ENCODE measurements around the gene TRAPPC12.

The TRAPPC12 gene

GRCh38 chr2:3341336-3341735, 38.2 kb upstream of the TRAPPC12 start:
- Histone ChIP-seq H3K4me1 (ENCODE audit: insufficient read depth, insufficient read length) (no peaks in the 10 kb centered on the region), H3K9ac (ENCODE audit: insufficient read length, low read depth) (no peak overlapping the region), H3K4me3 (ENCODE audit: insufficient read length, low read depth) (no peak overlapping the region), H3K27me3 (ENCODE audit: insufficient read depth, insufficient read length) (no peaks in the 10 kb centered on the region), H3K36me3 (ENCODE audit: insufficient read depth, insufficient read length, low read length) (peaks cover 15% of the 10 kb centered on the region), H3K9me3 (ENCODE audit: insufficient read depth, low read length) (no peaks in the 10 kb centered on the region)
- DNase-seq (ENCODE audit: low read depth, low spot score), result no peak
- no peak for TF ChIP-seq SUZ12 (IDR thresholded peaks at IDR 0.05; ENCODE audit: extremely low read depth, insufficient read depth, insufficient read length)
- TF ChIP-seq YY1 (IDR thresholded peaks at IDR 0.05; ENCODE audit: insufficient read depth, insufficient read length), result no peak
- no peak for TF ChIP-seq ZNF274 (IDR thresholded peaks at IDR 0.05; ENCODE audit: low read depth, low read length)

GRCh38 chr2:3342324-3342723, 37.2 kb upstream of the TRAPPC12 start:
- TF ChIP-seq YY1 (IDR thresholded peaks at IDR 0.05; ENCODE audit: insufficient read depth, insufficient read length) (no peak), ZNF274 (IDR thresholded peaks at IDR 0.05; ENCODE audit: low read depth, low read length) (no peak), SUZ12 (IDR thresholded peaks at IDR 0.05; ENCODE audit: extremely low read depth, insufficient read depth, insufficient read length) (no peak)
- Histone ChIP-seq H3K27me3 (ENCODE audit: insufficient read depth, insufficient read length) (no peaks in the 10 kb centered on the region), H3K9ac (ENCODE audit: insufficient read length, low read depth) (no peak overlapping the region), H3K9me3 (ENCODE audit: insufficient read depth, low read length) (no peaks in the 10 kb centered on the region), H3K36me3 (ENCODE audit: insufficient read depth, insufficient read length, low read length) (peaks cover 15% of the 10 kb centered on the region), H3K4me3 (ENCODE audit: insufficient read length, low read depth) (no peak overlapping the region), H3K4me1 (ENCODE audit: insufficient read depth, insufficient read length) (no peaks in the 10 kb centered on the region)
- DNase-seq (ENCODE audit: low read depth, low spot score), result no peak

GRCh38 chr2:3343012-3343411, 36.5 kb upstream of the TRAPPC12 start:
- no peak for DNase-seq (ENCODE audit: low read depth, low spot score)

GRCh38 chr2:3344897-3345296, 34.6 kb upstream of the TRAPPC12 start:
- H3K9me3 ChIP-seq (ENCODE audit: insufficient read depth, low read length), result no peaks in the 10 kb centered on the region
- peaks cover 16% of the 10 kb centered on the region for H3K36me3 ChIP-seq (ENCODE audit: insufficient read depth, insufficient read length, low read length)
- H3K4me1 ChIP-seq (ENCODE audit: insufficient read depth, insufficient read length), result peaks cover 4% of the 10 kb centered on the region
- TF ChIP-seq SUZ12 (IDR thresholded peaks at IDR 0.05; ENCODE audit: extremely low read depth, insufficient read depth, insufficient read length), result no peak
- no peak for TF ChIP-seq ZNF274 (IDR thresholded peaks at IDR 0.05; ENCODE audit: low read depth, low read length)
- no peak for TF ChIP-seq YY1 (IDR thresholded peaks at IDR 0.05; ENCODE audit: insufficient read depth, insufficient read length)
- no peak for DNase-seq (ENCODE audit: low read depth, low spot score)
- H3K9ac ChIP-seq (ENCODE audit: insufficient read length, low read depth), result no peak overlapping the region
- H3K27me3 ChIP-seq (ENCODE audit: insufficient read depth, insufficient read length), result no peaks in the 10 kb centered on the region
- H3K4me3 ChIP-seq (ENCODE audit: insufficient read length, low read depth), result no peak overlapping the region

More at GRCh38 chr2:3343012-3343411, 36.5 kb upstream of the TRAPPC12 start:
- Histone ChIP-seq H3K4me1 (ENCODE audit: insufficient read depth, insufficient read length) (no peaks in the 10 kb centered on the region), H3K36me3 (ENCODE audit: insufficient read depth, insufficient read length, low read length) (peaks cover 9% of the 10 kb centered on the region), H3K27me3 (ENCODE audit: insufficient read depth, insufficient read length) (no peaks in the 10 kb centered on the region), H3K9ac (ENCODE audit: insufficient read length, low read depth) (no peak overlapping the region), H3K4me3 (ENCODE audit: insufficient read length, low read depth) (no peak overlapping the region), H3K9me3 (ENCODE audit: insufficient read depth, low read length) (no peaks in the 10 kb centered on the region)
- TF ChIP-seq ZNF274 (IDR thresholded peaks at IDR 0.05; ENCODE audit: low read depth, low read length) (no peak), YY1 (IDR thresholded peaks at IDR 0.05; ENCODE audit: insufficient read depth, insufficient read length) (no peak), SUZ12 (IDR thresholded peaks at IDR 0.05; ENCODE audit: extremely low read depth, insufficient read depth, insufficient read length) (no peak)

GRCh38 chr2:3345621-3346020, 33.9 kb upstream of the TRAPPC12 start:
- Histone ChIP-seq H3K9ac (ENCODE audit: insufficient read length, low read depth) (no peak overlapping the region), H3K4me3 (ENCODE audit: insufficient read length, low read depth) (no peak overlapping the region), H3K27me3 (ENCODE audit: insufficient read depth, insufficient read length) (no peaks in the 10 kb centered on the region), H3K9me3 (ENCODE audit: insufficient read depth, low read length) (no peaks in the 10 kb centered on the region), H3K36me3 (ENCODE audit: insufficient read depth, insufficient read length, low read length) (peaks cover 16% of the 10 kb centered on the region), H3K4me1 (ENCODE audit: insufficient read depth, insufficient read length) (peaks cover 4% of the 10 kb centered on the region)
- no peak for DNase-seq (ENCODE audit: low read depth, low spot score)
- TF ChIP-seq ZNF274 (IDR thresholded peaks at IDR 0.05; ENCODE audit: low read depth, low read length) (no peak), SUZ12 (IDR thresholded peaks at IDR 0.05; ENCODE audit: extremely low read depth, insufficient read depth, insufficient read length) (no peak), YY1 (IDR thresholded peaks at IDR 0.05; ENCODE audit: insufficient read depth, insufficient read length) (no peak)

- H3K4me3 ChIP-seq (ENCODE audit: insufficient read length, low read depth), result no peak overlapping the region
- no peak for TF ChIP-seq SUZ12 (IDR thresholded peaks at IDR 0.05; ENCODE audit: extremely low read depth, insufficient read depth, insufficient read length)
- TF ChIP-seq YY1 (IDR thresholded peaks at IDR 0.05; ENCODE audit: insufficient read depth, insufficient read length), result no peak
- TF ChIP-seq ZNF274 (IDR thresholded peaks at IDR 0.05; ENCODE audit: low read depth, low read length), result no peak
- H3K4me1 ChIP-seq (ENCODE audit: insufficient read depth, insufficient read length), result peaks cover 4% of the 10 kb centered on the region
- no peaks in the 10 kb centered on the region for H3K27me3 ChIP-seq (ENCODE audit: insufficient read depth, insufficient read length)
- peaks cover 16% of the 10 kb centered on the region for H3K36me3 ChIP-seq (ENCODE audit: insufficient read depth, insufficient read length, low read length)
- no peak overlapping the region for H3K9ac ChIP-seq (ENCODE audit: insufficient read length, low read depth)
- no peak for DNase-seq (ENCODE audit: low read depth, low spot score)
- H3K9me3 ChIP-seq (ENCODE audit: insufficient read depth, low read length), result no peaks in the 10 kb centered on the region
Measured at GRCh38 chr2:3348767-3349166, 30.7 kb upstream of the TRAPPC12 start.

- no peak for DNase-seq (ENCODE audit: low read depth, low spot score)
- Histone ChIP-seq H3K4me3 (ENCODE audit: insufficient read length, low read depth) (no peak overlapping the region), H3K36me3 (ENCODE audit: insufficient read depth, insufficient read length, low read length) (peaks cover 21% of the 10 kb centered on the region)
Measured at GRCh38 chr2:3349211-3349693, 30.2 kb upstream of the TRAPPC12 start.

More at GRCh38 chr2:3349211-3349693, 30.2 kb upstream of the TRAPPC12 start:
- Histone ChIP-seq H3K9me3 (ENCODE audit: insufficient read depth, low read length) (no peaks in the 10 kb centered on the region), H3K9ac (ENCODE audit: insufficient read length, low read depth) (no peak overlapping the region), H3K4me1 (ENCODE audit: insufficient read depth, insufficient read length) (peaks cover 4% of the 10 kb centered on the region), H3K27me3 (ENCODE audit: insufficient read depth, insufficient read length) (no peaks in the 10 kb centered on the region)
- no peak for TF ChIP-seq SUZ12 (IDR thresholded peaks at IDR 0.05; ENCODE audit: extremely low read depth, insufficient read depth, insufficient read length)
- no peak for TF ChIP-seq YY1 (IDR thresholded peaks at IDR 0.05; ENCODE audit: insufficient read depth, insufficient read length)
- TF ChIP-seq ZNF274 (IDR thresholded peaks at IDR 0.05; ENCODE audit: low read depth, low read length), result no peak
